Muscle of leg (tissue), 11 donors: ENCODE data around the gene GALK1. TPM values are rescaled to one million over a fixed set of nuclear protein-coding genes. Genes with fewer than 3 reads are reported as not detected.

Source experiments
- DNase-seq: peaks from one replicate; pipeline ENCODE4 v3.0.0; 2013
- H3K27ac ChIP-seq: one replicate; pipeline ENCODE4 v1.5.1; 2013; ENCODE audit warnings: mild to moderate bottlenecking, low read length, control low read depth
- H3K27me3 ChIP-seq: one replicate; pipeline ENCODE4 v1.6.1; 2013; ENCODE audit warnings: low read length; ENCODE audit not compliant: control insufficient read depth, insufficient read depth
- H3K36me3 ChIP-seq: one replicate; pipeline ENCODE4 v1.6.1; 2013; ENCODE audit warnings: low read length; ENCODE audit not compliant: control insufficient read depth, insufficient read depth
- H3K4me1 ChIP-seq: one replicate; pipeline ENCODE4 v1.6.1; 2013; ENCODE audit warnings: low read length; ENCODE audit not compliant: control insufficient read depth, insufficient read depth
- H3K4me3 ChIP-seq: one replicate; pipeline ENCODE4 v1.5.1; 2013; ENCODE audit warnings: low read length, control low read depth
- H3K9me3 ChIP-seq: replicated peaks from 2 replicates; pipeline ENCODE4 v1.6.1; 2013; ENCODE audit warnings: low read depth, low read length; ENCODE audit not compliant: control insufficient read depth
- WGBS: methylation state at CpG from one replicate; pipeline ENCODE4 v1.1.5; 2013; ENCODE audit warnings: missing lambda C conversion rate; ENCODE audit not compliant: insufficient coverage; 5-methylcytosine and 5-hydroxymethylcytosine counted together
- polyA plus RNA-seq, 8 donors: library from polyadenylated mRNA; unstranded; fragments of 120-200 nt; gene quantifications; one replicate each; pipeline versions ENCODE4 v1.2.1 to v1.2.3, GENCODE V29; 2013; ENCODE audit warnings: inconsistent platforms in 1 of 8, low replicate concordance in 1 of 8; ENCODE audit not compliant: insufficient read length in 8 of 8, insufficient read depth in 1 of 8
- total RNA-seq: library from RNA; stranded (reverse); fragments of 120-200 nt; gene quantifications from one replicate; pipeline ENCODE4 v1.2.4, GENCODE V29; 2013

The GALK1 gene
- total and polyA plus RNA-seq, 9 donors, result 27.7 to 38.5 (median 31.8) TPM

- H3K4me3 ChIP-seq, result no peak overlapping the region
- 92% methylated on average over 7 of the region's 7 CpGs for WGBS
- peaks cover 2% of the 10 kb centered on the region for H3K27me3 ChIP-seq
- H3K9me3 ChIP-seq, result no peaks in the 10 kb centered on the region
- no peak overlapping the region for H3K27ac ChIP-seq
- H3K4me1 ChIP-seq, result no peaks in the 10 kb centered on the region
- no peak for DNase-seq
- no peaks in the 10 kb centered on the region for H3K36me3 ChIP-seq
Observed at GRCh38 chr17:75729351-75729750, 35.6 kb downstream of the GALK1 start.

GRCh38 chr17:75727391-75727790 is 37.6 kb downstream of the GALK1 start:
- no peak for DNase-seq
- H3K4me3 ChIP-seq, result no peak overlapping the region
- H3K27me3 ChIP-seq, result peaks cover 5% of the 10 kb centered on the region
- no peak overlapping the region for H3K27ac ChIP-seq
- no peaks in the 10 kb centered on the region for H3K36me3 ChIP-seq
- H3K4me1 ChIP-seq, result no peaks in the 10 kb centered on the region
- H3K9me3 ChIP-seq, result no peaks in the 10 kb centered on the region
- WGBS, result 85% methylated on average over 9 of the region's 18 CpGs

DNA sequence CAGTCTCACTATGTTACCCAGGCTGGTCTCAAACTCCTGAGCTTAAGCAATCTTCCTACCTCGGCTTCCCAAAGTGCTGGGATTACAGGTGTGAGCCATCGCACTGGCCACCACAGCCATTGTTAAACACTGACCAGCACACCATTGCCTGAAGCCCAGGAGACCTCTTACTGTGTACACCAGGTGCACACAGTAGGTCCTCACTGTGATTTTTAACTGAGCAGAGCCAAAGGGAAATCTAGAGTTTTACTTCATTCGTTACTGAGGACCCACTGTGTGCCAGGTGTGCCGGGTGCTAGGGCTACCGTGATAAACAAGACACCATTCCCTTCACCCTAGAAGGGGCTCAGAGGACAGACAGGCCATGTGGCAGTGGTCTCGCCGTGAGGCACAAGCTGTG is 39.5 kb downstream of the GALK1 start:
- Histone ChIP-seq H3K27ac (no peak overlapping the region), H3K9me3 (no peaks in the 10 kb centered on the region), H3K36me3 (no peaks in the 10 kb centered on the region), H3K4me3 (no peak overlapping the region), H3K4me1 (peaks cover 5% of the 10 kb centered on the region), H3K27me3 (peaks cover 22% of the 10 kb centered on the region)
- no peak for DNase-seq
- 93% methylated on average over 5 of the region's 7 CpGs for WGBS

- Histone ChIP-seq H3K36me3 (no peaks in the 10 kb centered on the region), H3K27me3 (peaks cover 34% of the 10 kb centered on the region), H3K4me3 (no peak overlapping the region), H3K9me3 (no peaks in the 10 kb centered on the region), H3K27ac (no peak overlapping the region), H3K4me1 (peaks cover 5% of the 10 kb centered on the region)
- no peak for DNase-seq
- WGBS, result 76% methylated on average over 20 of the region's 23 CpGs
Observed at GRCh38 chr17:75724016-75725003, 40.7 kb downstream of the GALK1 start.

DNA sequence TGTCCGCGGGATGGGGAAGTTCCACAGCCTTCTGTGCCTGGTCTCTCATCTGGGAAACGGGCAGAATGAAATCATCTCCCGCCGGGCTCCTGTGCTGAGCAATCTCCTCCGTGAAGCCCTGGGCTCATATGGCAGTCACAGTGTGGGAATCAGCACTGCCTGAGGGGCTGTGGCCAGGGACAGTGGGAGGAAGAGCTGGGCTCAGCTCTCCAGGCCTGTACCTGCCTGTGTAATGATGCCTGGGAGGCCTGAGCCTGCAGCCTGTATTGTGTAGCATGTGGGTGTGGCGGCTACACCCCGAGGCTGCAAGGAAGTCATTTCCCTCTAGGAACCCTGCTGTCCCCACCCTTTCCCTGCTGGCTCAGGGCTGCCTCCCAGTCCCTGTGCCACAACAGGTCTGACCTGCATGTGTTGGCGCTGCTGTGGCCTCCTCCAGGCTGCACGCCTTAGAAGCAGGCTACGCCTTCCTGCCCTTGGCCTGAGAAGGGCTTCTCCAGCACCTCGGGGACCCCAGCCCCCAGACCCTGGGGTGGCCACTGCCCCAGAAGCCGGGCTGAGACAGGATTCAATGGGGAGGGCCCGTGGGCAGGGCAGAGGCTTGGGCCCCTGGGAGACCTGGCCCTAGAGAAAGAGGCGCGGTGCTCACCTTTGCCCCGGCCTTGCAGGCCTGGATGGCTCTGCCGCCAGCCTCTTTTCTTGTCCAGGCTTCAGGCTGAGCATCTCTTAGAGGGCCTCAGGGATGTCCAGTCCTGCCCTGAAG is 41.6 kb downstream of the GALK1 start:
- H3K27ac ChIP-seq, result no peak overlapping the region
- no peaks in the 10 kb centered on the region for H3K9me3 ChIP-seq
- 63% methylated on average over 18 of the region's 18 CpGs for WGBS
- DNase-seq, result no peak
- H3K27me3 ChIP-seq, result peaks cover 43% of the 10 kb centered on the region
- H3K36me3 ChIP-seq, result no peaks in the 10 kb centered on the region
- peaks cover 5% of the 10 kb centered on the region for H3K4me1 ChIP-seq
- H3K4me3 ChIP-seq, result no peak overlapping the region

GRCh38 chr17:75722542-75723095 is 42.4 kb downstream of the GALK1 start:
- no peak for DNase-seq
- Histone ChIP-seq H3K27me3 (peaks cover 44% of the 10 kb centered on the region), H3K4me3 (no peak overlapping the region), H3K4me1 (peaks cover 5% of the 10 kb centered on the region), H3K36me3 (no peaks in the 10 kb centered on the region), H3K9me3 (no peaks in the 10 kb centered on the region), H3K27ac (no peak overlapping the region)
- 91% methylated on average over 6 of the region's 9 CpGs for WGBS

DNA sequence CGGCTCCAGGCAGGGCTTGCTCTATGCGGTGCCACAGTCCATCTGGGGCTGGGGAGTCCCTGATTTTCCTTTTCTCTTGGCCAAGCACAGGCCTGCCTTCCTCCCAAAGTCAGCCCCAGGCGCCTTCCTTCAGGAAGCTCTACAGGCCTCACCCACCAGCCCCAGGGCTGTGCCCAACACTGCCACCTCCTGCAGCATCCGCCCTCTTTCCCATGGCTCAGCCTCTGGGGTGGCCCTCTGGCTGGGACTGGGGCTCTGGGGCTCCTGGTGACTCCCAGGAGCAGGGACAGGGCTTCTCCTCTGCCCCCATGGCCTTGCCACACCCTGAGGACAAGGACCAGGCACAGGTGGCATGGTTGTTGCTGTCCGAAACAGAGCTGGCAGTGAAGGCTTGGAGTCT is 42.9 kb downstream of the GALK1 start:
- Histone ChIP-seq H3K4me1 (peaks cover 5% of the 10 kb centered on the region), H3K9me3 (no peaks in the 10 kb centered on the region), H3K4me3 (no peak overlapping the region), H3K36me3 (no peaks in the 10 kb centered on the region), H3K27ac (no peak overlapping the region), H3K27me3 (peaks cover 43% of the 10 kb centered on the region)
- no peak for DNase-seq
- 82% methylated on average over 5 of the region's 5 CpGs for whole genome bisulfite sequencing

- Histone ChIP-seq H3K9me3 (no peaks in the 10 kb centered on the region), H3K4me3 (no peak overlapping the region), H3K36me3 (no peaks in the 10 kb centered on the region), H3K27ac (no peak overlapping the region), H3K4me1 (peaks cover 5% of the 10 kb centered on the region), H3K27me3 (peaks cover 42% of the 10 kb centered on the region)
- no peak for DNase-seq
- 18% methylated on average over 19 of the region's 33 CpGs for WGBS
Observed at GRCh38 chr17:75721463-75722011, 43.5 kb downstream of the GALK1 start.

GRCh38 chr17:75720656-75721462 is 44.1 kb downstream of the GALK1 start, which contains the start of gene ITGB4:
TSS of gene ITGB4 (plus strand) at chr17:75721459. CDS start at chr17:75724704, 3,245 bp downstream.
- peak; percentile 25 for DNase-seq
- Histone ChIP-seq H3K36me3 (no peaks in the 10 kb centered on the region), H3K9me3 (no peaks in the 10 kb centered on the region), H3K4me3 (no peak within 1 kb of the TSS), H3K27ac (no peak within 1 kb of the TSS), H3K4me1 (peaks cover 5% of the 10 kb centered on the region), H3K27me3 (peaks cover 42% of the 10 kb centered on the region)
- WGBS, result 2% methylated on average over 63 of the region's 70 CpGs
